Osteocyte (in vitro differentiated cells): ENCODE results near the gene BTBD18. TPM values are rescaled to one million over a fixed set of nuclear protein-coding genes. Genes with fewer than 3 reads are reported as not detected.

Experiments
- DNase-seq: peaks from one replicate; pipeline ENCODE4 v3.0.0; 2021; ENCODE audit warnings: mixed read lengths; ENCODE audit not compliant: unreplicated experiment; ENCODE audit errors: extremely low spot score
- H3K27ac Mint-ChIP-seq: one replicate; pipeline ENCODE4 v1.8.0; 2021; ENCODE audit warnings: mild to moderate bottlenecking, mixed read lengths; ENCODE audit not compliant: unreplicated experiment
- H3K27me3 Mint-ChIP-seq: one replicate; pipeline ENCODE4 v1.8.0; 2021; ENCODE audit warnings: mixed read lengths; ENCODE audit not compliant: unreplicated experiment
- H3K36me3 Mint-ChIP-seq: one replicate; pipeline ENCODE4 v1.8.0; 2021; ENCODE audit warnings: mixed read lengths; ENCODE audit not compliant: unreplicated experiment
- H3K4me1 Mint-ChIP-seq: one replicate; pipeline ENCODE4 v1.8.0; 2021; ENCODE audit warnings: mixed read lengths; ENCODE audit not compliant: unreplicated experiment
- H3K4me3 Mint-ChIP-seq: one replicate; pipeline ENCODE4 v1.8.0; 2021; ENCODE audit warnings: mild to moderate bottlenecking, moderate library complexity, mixed read lengths; ENCODE audit not compliant: unreplicated experiment
- H3K9me3 Mint-ChIP-seq: one replicate; pipeline ENCODE4 v1.8.0; 2021; ENCODE audit warnings: mixed read lengths; ENCODE audit not compliant: unreplicated experiment
- total RNA-seq: library from RNA; stranded (reverse); gene quantifications from 2 replicates; pipeline ENCODE4 v1.2.1, GENCODE V29; 2021
- TF ChIP-seq, protein P1 (sequence below): fragments of 200-600 bp; sonication (generic); IDR thresholded peaks from 2 replicates; pipeline ENCODE4 v1.5.0; 2021; ENCODE audit warnings: antibody characterized with exemption, mild to moderate bottlenecking, moderate library complexity

Gene BTBD18
- total RNA-seq, 1 donor from 2014 or later = not detected

- Mint-ChIP-seq H3K27ac (peak overlapping the region; percentile 95), H3K9me3 (no peaks in the 10 kb centered on the region), H3K4me3 (peak overlapping the region; percentile 62), H3K36me3 (peaks cover 3% of the 10 kb centered on the region), H3K27me3 (no peaks in the 10 kb centered on the region), H3K4me1 (peaks cover 77% of the 10 kb centered on the region)
- DNase-seq = no peak
- TF ChIP-seq, protein P1, sequence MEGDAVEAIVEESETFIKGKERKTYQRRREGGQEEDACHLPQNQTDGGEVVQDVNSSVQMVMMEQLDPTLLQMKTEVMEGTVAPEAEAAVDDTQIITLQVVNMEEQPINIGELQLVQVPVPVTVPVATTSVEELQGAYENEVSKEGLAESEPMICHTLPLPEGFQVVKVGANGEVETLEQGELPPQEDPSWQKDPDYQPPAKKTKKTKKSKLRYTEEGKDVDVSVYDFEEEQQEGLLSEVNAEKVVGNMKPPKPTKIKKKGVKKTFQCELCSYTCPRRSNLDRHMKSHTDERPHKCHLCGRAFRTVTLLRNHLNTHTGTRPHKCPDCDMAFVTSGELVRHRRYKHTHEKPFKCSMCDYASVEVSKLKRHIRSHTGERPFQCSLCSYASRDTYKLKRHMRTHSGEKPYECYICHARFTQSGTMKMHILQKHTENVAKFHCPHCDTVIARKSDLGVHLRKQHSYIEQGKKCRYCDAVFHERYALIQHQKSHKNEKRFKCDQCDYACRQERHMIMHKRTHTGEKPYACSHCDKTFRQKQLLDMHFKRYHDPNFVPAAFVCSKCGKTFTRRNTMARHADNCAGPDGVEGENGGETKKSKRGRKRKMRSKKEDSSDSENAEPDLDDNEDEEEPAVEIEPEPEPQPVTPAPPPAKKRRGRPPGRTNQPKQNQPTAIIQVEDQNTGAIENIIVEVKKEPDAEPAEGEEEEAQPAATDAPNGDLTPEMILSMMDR = no peak
Observed at GRCh38 chr11:57779276-57779675, 27.7 kb upstream of the BTBD18 start.

- Mint-ChIP-seq H3K27ac (peak overlapping the region; percentile 95), H3K9me3 (no peaks in the 10 kb centered on the region), H3K4me1 (peaks cover 84% of the 10 kb centered on the region), H3K27me3 (no peaks in the 10 kb centered on the region), H3K36me3 (peaks cover 3% of the 10 kb centered on the region), H3K4me3 (peak overlapping the region; percentile 62)
- peak; percentile 94 for DNase-seq
- TF ChIP-seq, protein P1 = no peak
Observed at GRCh38 chr11:57778318-57779037, 26.9 kb upstream of the BTBD18 start.

DNA sequence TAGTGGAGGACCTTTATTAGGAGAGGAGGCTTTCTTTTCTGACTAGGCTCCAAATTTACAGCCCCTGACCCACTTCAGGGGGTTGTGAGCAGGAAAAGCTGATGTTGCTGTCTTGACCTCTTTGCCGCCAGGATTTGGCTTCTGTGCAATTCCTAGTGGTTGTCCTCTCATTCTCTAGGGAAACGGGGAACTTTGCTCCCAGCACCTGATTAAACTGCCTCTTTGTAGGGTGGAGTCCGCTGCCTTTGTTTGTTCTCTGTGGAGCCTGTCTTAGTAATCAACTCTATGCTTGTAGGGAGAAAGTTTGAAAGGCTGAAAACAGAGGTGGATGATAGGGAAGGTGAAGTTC lies 26.3 kb upstream of the BTBD18 start:
- Mint-ChIP-seq H3K36me3 (peaks cover 4% of the 10 kb centered on the region), H3K9me3 (no peaks in the 10 kb centered on the region), H3K4me3 (peak overlapping the region; percentile 62), H3K27ac (peak overlapping the region; percentile 95), H3K27me3 (no peaks in the 10 kb centered on the region), H3K4me1 (peaks cover 87% of the 10 kb centered on the region)
- TF ChIP-seq, protein P1 = no peak
- no peak for DNase-seq

- Mint-ChIP-seq H3K27ac (peak overlapping the region; percentile 95), H3K4me1 (peaks cover 92% of the 10 kb centered on the region), H3K4me3 (no peak overlapping the region), H3K9me3 (no peaks in the 10 kb centered on the region), H3K27me3 (no peaks in the 10 kb centered on the region), H3K36me3 (peaks cover 6% of the 10 kb centered on the region)
- no peak for DNase-seq
- TF ChIP-seq, protein P1 = no peak
Observed at GRCh38 chr11:57776577-57777210, 25.1 kb upstream of the BTBD18 start.

DNA sequence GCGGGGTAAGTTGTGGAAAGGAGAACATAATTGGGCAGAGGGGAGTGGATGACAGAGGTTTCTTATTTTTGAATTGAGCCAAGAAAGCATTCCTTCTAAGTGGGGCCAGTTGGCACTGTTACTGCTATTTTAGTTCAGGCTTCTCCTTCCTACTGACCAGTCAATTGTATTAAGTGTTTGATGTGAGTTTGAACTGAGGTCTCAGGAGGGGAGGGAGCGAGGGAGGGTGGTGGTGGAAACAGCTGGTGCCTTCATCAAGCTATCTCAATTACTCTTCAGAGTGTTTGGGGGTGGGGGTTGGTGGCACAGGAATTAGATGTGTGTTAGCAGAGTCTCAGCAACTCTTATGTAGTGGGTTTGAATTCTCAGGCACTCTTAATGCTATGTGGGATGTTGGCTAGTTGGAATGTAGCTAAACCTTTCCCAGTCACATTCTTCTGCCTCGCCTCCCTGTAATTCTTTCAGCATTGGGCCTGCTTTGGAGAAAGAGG lies 24.5 kb upstream of the BTBD18 start:
- no peaks in the 10 kb centered on the region for H3K9me3 Mint-ChIP-seq
- peaks cover 90% of the 10 kb centered on the region for H3K4me1 Mint-ChIP-seq
- TF ChIP-seq, protein P1 = no peak
- H3K27me3 Mint-ChIP-seq = no peaks in the 10 kb centered on the region
- H3K4me3 Mint-ChIP-seq = peak overlapping the region; percentile 35
- DNase-seq = no peak
- H3K27ac Mint-ChIP-seq = peak overlapping the region; percentile 95
- peaks cover 5% of the 10 kb centered on the region for H3K36me3 Mint-ChIP-seq
